GM19328 (cell line): ENCODE data around the gene SCAF8.

Source experiments
- ATAC-seq: cut with Tn5 transposase; IDR thresholded peaks from one replicate; pipeline ENCODE4 v1.9.1; 2021; ENCODE audit warnings: mild to moderate bottlenecking, moderate library complexity; ENCODE audit not compliant: unreplicated experiment

The SCAF8 gene

DNA sequence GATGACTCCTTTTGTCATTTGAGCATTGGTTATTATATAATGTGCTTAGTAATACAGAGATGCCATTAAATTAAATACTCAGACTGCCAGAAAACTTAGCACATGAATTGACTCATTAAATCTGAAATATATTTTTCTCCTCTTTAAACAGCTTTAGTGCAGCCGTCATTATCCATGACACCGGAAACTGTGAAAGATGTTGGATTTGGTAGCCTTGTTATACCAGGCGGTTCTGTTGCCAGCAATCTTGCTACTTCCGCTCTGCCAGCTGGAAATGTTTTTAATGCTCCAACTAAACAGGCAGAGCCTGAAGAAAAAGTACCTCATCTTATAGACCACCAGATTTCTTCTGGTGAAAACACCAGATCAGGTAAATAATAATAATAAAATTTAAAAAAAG, 97.6 kb downstream of the SCAF8 start:
- ATAC-seq, result no peak

GRCh38 chr6:154835307-154835706, 102.1 kb downstream of the SCAF8 start:
- ATAC-seq, result no peak

DNA sequence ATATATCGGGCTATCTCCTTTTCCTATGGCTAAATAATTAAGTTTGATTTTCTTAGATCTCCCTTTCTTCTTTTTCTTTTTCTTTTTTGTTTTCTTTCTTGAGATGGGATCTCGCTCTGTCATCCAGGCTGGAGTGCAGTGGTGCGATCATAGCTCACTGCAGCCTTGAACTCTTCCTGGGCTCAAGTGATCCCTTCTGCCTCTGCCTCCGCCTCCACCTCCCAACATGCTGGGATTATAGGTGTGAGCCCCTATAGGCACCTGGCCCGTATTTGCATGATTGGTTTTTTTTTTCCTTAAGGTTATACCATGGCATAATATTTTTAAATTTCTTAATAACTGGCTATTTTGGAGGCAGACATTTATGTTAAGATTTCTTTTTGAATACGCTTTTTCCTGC, 106.3 kb downstream of the SCAF8 start:
- ATAC-seq, result no peak

DNA sequence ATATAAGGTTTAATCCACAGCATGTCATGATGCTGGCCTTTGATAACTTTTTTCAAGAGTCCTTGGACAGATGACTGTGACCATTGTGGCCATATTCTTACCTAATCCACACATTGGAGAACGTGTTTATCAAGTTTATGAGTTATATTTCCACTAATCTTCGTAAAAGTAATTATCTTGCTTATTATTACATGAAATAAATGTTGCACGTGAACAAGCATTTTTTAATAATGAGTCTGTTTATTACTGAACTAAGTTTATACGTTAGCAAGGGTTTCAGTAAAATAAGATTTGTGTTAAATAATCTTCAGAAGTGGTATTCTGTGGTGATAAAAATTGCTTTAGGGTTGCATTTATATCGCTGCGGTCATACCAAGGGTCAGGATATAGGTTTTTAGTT, 107.1 kb downstream of the SCAF8 start:
- ATAC-seq, result no peak

- ATAC-seq, result no peak
Observed at GRCh38 chr6:154841109-154841508, 107.9 kb downstream of the SCAF8 start.

DNA sequence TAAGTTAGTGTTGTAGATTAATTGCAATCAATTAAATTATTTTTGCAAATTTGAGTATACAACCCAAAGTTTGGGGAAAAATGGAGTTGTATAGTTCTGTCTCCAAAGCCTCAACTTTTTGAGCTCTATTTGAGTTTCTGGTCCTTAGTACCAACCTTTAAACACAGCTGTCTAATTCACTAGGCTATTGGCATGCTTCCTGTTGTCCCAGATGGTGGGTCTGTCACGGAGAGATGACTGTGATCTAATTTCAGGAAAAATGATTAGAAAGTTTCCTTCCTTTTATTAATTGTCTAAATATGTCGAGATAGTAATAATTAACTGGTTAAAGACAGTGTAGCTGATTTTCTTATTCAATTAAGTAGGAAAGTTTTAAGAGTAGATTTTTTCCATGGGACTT, 109.6 kb downstream of the SCAF8 start:
- no peak for ATAC-seq

DNA sequence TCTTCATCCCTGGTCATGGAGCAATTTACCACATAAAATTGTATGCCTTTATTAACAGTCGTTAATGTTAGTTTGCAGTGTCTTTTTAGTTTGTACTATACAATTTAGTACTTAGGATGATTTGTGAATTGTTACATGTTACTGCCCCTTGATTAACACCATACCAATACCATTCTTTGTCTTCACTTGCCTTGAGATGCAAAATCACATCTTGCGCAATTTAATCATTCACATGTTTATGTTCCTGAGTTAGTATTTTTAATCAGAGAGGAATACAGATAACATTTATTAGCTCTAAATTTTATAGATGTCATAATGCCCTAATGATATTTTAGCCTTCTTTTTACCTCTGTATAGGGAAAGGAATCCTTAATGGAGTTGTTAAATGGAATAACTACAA, 114.1 kb downstream of the SCAF8 start:
- no peak for ATAC-seq

- ATAC-seq, result no peak
Observed at GRCh38 chr6:154848580-154848979, 115.4 kb downstream of the SCAF8 start.

- no peak for ATAC-seq
Observed at GRCh38 chr6:154849475-154849874, 116.3 kb downstream of the SCAF8 start.

DNA sequence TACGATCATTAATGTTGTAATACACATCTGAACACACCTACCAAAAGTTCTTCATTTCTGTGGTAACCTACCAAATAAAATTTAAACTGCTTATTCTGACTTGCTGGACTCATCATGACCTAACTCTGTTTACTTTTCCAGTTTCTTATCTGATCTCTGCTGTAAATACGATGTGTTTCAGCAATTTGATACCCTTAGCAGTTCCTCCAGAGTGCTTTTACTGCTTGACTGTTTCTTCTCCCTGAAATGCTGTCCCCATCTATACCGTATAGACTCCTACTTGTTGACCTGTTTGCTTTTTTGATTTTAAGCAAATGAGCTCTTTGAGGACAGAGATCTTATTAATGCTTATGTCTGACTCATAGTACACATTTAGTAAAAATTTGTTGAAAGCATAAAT, 119.5 kb downstream of the SCAF8 start:
- ATAC-seq, result no peak

DNA sequence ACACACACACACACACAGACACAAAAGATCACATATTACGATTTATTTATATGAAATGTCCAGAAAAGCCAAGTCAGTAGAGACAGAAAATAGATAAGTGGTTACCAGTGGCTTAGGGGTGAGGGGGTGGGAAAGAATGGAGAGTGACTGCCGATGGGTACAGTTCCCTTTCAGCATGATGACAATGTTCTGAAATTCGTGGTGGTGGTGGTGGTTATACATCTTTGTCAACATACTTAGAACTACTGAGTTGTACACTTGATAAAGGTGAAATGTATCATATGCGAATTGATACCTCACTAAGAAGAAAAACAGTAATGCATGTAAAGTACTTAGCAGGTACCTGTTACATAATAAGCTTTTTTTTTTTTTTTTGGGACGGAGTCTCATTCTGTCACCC, 124.3 kb downstream of the SCAF8 start:
- no peak for ATAC-seq

DNA sequence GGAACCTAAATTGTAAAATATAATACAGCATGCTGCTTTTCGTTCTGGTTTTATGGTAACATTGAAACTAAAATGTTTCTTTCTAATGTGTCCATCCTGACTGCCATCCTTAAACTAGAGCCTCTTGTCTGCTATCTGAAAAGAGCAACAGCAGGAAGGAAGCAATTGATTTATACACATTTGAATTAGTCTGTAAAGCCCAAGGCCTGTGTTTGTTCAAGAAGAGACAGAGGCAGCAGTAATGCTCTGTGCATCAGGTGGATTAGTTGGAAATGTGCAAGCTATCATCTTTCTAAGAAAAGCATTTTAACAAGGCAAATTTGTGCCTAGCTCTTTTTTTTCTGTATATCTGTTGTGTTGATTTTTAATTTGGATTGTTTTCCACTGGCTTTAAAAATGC, 128.6 kb downstream of the SCAF8 start:
- no peak for ATAC-seq

GRCh38 chr6:154862536-154862935, 129.3 kb downstream of the SCAF8 start:
- no peak for ATAC-seq

GRCh38 chr6:154864066-154864430, 130.8 kb downstream of the SCAF8 start:
- ATAC-seq, result no peak

DNA sequence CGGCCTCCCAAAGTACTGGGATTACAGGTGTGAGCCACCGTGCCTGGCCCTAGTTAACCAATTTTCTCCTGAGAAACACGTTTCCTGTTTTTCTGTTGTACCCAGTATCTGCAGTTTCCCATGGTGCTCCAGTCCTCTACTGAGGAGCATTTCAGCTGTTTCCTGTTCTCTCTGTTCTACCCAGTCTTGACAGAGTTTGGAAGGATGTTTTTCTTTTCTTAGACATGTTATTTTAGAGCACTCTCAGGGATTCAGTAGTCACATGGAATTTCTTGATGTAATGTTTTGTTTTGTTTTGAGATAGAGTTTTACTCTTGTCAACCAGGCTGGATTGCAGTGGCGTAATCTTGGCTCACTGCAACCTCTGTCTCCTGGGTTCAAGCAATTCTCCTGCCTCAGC, 132.1 kb downstream of the SCAF8 start:
- ATAC-seq, result no peak

GRCh38 chr6:154868143-154868594, 135.0 kb downstream of the SCAF8 start:
- no peak for ATAC-seq

- no peak for ATAC-seq
Observed at GRCh38 chr6:154872542-154873114, 139.4 kb downstream of the SCAF8 start.

DNA sequence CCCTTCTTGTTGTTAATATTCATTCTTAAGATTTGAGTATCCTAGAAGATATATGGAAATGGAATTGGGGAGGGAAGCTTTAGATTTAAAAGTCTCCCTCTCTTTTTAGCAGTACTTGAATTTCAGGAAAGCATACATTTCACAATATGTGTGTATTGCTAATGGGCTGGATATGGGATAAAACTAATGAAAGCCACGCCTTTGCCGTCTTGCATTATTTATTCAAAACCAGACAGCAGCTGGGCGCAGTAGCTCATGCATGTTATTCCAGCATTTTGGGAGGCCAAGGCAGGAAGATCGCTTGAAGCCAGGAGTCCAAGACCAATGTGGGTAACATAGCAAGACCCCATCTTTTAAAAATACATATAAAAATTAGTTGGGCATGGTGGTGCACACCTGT, 140.3 kb downstream of the SCAF8 start:
- ATAC-seq, result no peak

DNA sequence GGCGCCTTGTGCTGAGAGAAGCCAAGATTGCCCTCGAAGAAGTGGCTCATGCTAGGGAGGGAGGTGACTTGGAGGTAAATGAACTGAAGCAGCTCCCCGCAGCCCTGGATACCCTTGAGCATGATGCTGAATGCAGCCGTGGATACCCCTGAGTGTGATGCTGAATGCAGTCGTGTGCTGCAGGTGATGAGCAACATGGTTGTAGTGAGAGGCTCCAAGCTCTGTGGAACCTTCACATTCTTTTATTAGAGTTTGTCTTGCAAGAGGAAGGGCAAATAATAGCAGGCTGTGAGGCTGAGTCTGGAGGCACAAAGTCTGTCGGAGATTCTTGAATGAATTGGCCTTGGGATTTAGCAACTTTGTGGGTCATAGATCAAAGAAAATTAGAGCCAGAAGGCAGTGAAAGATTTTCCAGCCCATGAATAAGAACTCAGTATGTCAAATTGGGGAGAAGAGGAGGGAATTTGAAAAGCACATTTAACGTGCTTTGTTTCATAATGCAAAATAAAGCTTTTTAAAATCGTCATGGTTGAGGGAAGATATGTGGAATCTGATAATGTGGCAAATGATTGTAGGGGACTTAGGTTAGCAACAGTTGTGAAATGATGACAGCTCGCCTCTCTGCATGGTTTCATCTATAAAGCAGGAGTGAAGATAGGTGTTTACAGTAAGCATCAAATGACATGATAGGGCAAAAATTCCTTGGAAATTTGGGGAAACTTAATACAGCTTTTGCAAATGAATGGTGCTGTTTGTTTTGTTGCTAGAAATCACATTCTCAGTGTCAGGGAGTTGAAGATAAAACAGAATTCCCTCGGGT, 141.8 kb downstream of the SCAF8 start:
- no peak for ATAC-seq

DNA sequence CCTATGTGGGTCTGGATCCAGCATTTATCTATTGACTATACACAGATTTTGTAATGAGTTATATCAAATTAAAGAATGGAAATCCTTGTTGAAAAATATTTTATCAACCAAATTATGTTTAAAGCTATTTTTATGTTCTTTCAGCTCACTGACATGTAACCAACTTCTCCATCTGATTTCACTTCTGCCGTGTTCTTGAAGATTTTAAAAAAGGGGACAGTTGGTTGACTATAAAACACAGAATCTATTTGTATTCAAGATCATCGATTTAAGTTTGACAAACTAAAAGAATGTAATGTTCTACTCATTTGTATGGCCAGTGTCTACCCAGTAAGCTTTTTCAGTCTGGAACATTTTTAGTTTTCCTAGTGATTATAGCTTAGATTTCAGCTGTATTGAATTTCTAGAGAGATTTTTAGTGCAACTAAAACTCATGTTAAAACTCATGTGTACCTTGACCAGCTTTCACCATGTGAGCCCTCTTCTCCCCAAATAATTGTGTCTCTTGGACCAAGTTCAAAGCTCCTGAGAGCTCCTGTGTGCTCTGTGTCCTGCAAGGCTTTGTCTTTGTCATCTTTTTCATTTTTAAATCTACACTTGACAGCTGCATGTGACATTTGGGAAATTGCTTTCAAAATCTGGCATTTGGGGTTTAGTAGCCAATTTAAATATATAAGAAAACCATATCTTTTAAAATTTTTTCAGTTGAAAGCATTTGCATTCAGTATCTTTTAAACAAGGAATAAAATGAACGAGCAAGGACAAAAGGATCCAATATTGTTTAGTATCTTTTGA, 143.5 kb downstream of the SCAF8 start:
- ATAC-seq, result no peak

GRCh38 chr6:154878871-154879491, 145.8 kb downstream of the SCAF8 start:
- no peak for ATAC-seq
